Transverse colon (tissue), 4 donors: Measurements from ENCODE around the gene GTF3C5. TPM values are rescaled to one million over a fixed set of nuclear protein-coding genes. Genes with fewer than 3 reads are reported as not detected.

Experiments
- DNase-seq: peaks from one replicate; pipeline ENCODE4 v3.0.0-alpha.2; 2019
- H3K27ac ChIP-seq, 4 donors: fragments of 200-600 bp; sonication (generic); 2 replicates each; pipeline ENCODE4 v1.5.1; 2016 to 2018; ENCODE audit warnings: inconsistent platforms in 4 of 4
- H3K27me3 ChIP-seq: fragments of 200-600 bp; sonication (generic); 2 replicates; pipeline ENCODE4 v1.5.1; 2017; ENCODE audit warnings: inconsistent platforms
- H3K36me3 ChIP-seq, 4 donors: fragments of 200-600 bp; sonication (generic); 2 replicates each; pipeline ENCODE4 v1.5.1; 2017 to 2019; ENCODE audit warnings: inconsistent platforms in 4 of 4
- H3K4me1 ChIP-seq, 4 donors: fragments of 200-600 bp; sonication (generic); 2 replicates each; pipeline ENCODE4 v1.5.1; 2017 to 2020; ENCODE audit warnings: inconsistent platforms in 4 of 4
- H3K4me3 ChIP-seq, 4 donors: fragments of 200-600 bp; sonication (generic); 1 replicate in 1 of 4; 2 replicates in 3 of 4; pipeline versions ENCODE4 v1.5.1 to v1.6.1; 2017 to 2019; ENCODE audit warnings: inconsistent platforms in 4 of 4
- H3K9me3 ChIP-seq, 2 donors: fragments of 200-600 bp; sonication (generic); 2 replicates each; pipeline ENCODE4 v1.5.1; 2017 to 2019; ENCODE audit warnings: inconsistent platforms in 2 of 2
- EP300 ChIP-seq: sonication (generic); formaldehyde crosslinking; IDR thresholded peaks from one replicate; pipeline ENCODE4 v1.6.1; 2017; ENCODE audit warnings: antibody characterized with exemption, low read depth
- POLR2A ChIP-seq: fragments of 450-650 bp; IDR thresholded peaks from one replicate; pipeline ENCODE4 v1.6.1; 2016; ENCODE audit warnings: antibody characterized with exemption, mild to moderate bottlenecking, moderate library complexity
- POLR2AphosphoS5 ChIP-seq, 3 donors: sonication (generic); formaldehyde crosslinking; IDR thresholded peaks; one replicate each; pipeline ENCODE4 v1.6.1; 2016; ENCODE audit warnings: antibody characterized with exemption in 3 of 3
- WGBS, 2 donors: methylation state at CpG; one replicate each; pipeline ENCODE4 v1.1.5; 2018; ENCODE audit warnings: low coverage in 1 of 2; 5-methylcytosine and 5-hydroxymethylcytosine counted together
- in situ Hi-C, 4 donors: fragments of 200-750 bp; cut with MboI; loops; one replicate each; pipeline versions ENCODE4 v1.15.0 to v1.15.1; 2017; ENCODE audit warnings: low sequenced_read_pairs in 3 of 4, low pct_ligation_motif_present in 1 of 4, low pct_unique_long_range_greater_than_20kb in 1 of 4
- intact Hi-C: fragments of 100-400 bp; cut with DNase I; formaldehyde crosslinking; loops from one replicate; pipeline ENCODE4 v1.15.1; 2023; ENCODE audit warnings: low total_unique reads
- total RNA-seq, 4 donors: library from RNA; depleted of rRNA; stranded (reverse); fragments of >200 nt; gene quantifications; one replicate each; pipeline ENCODE4 v1.1.0, GENCODE V29; 2016
- TF ChIP-seq, protein P1 (sequence below), 5 experiments: fragments of 200-600 bp in 3 of 5; fragments of 450-650 bp in 2 of 5; sonication (generic) in 3 of 5; IDR thresholded peaks; 1 replicate in 2 of 5; 2 replicates in 3 of 5; pipeline ENCODE4 v1.5.1; 2016 to 2017; ENCODE audit warnings: antibody characterized with exemption in 5 of 5, inconsistent platforms in 3 of 5, mild to moderate bottlenecking in 2 of 5, moderate library complexity in 1 of 5

The GTF3C5 gene
- total RNA-seq, 4 donors from 2014 or later = 44.5 to 56.9 (median 50.2) TPM

- in situ Hi-C loops (no loop called here), intact Hi-C loops (no loop called here)
- Histone ChIP-seq H3K4me3 (no peak overlapping the region), H3K36me3 (no peaks in the 10 kb centered on the region), H3K4me1 (peaks cover 0 to 9% (median 4%) of the 10 kb centered on the region in 4 donors), H3K9me3 (no peaks in the 10 kb centered on the region), H3K27me3 (no peaks in the 10 kb centered on the region), H3K27ac (no peak overlapping the region)
- TF ChIP-seq EP300 = no peak
- TF ChIP-seq, protein P1, sequence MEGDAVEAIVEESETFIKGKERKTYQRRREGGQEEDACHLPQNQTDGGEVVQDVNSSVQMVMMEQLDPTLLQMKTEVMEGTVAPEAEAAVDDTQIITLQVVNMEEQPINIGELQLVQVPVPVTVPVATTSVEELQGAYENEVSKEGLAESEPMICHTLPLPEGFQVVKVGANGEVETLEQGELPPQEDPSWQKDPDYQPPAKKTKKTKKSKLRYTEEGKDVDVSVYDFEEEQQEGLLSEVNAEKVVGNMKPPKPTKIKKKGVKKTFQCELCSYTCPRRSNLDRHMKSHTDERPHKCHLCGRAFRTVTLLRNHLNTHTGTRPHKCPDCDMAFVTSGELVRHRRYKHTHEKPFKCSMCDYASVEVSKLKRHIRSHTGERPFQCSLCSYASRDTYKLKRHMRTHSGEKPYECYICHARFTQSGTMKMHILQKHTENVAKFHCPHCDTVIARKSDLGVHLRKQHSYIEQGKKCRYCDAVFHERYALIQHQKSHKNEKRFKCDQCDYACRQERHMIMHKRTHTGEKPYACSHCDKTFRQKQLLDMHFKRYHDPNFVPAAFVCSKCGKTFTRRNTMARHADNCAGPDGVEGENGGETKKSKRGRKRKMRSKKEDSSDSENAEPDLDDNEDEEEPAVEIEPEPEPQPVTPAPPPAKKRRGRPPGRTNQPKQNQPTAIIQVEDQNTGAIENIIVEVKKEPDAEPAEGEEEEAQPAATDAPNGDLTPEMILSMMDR (IDR thresholded peaks at IDR 0.05) = no peak
- TF ChIP-seq POLR2A = no peak
- TF ChIP-seq POLR2AphosphoS5 (IDR thresholded peaks at IDR 0.05) = no peak
- 56 to 73% methylated on average over 4 of the region's 4 CpGs for whole genome bisulfite sequencing, 2 donors
- DNase-seq = no peak
Observed at GRCh38 chr9:133075925-133076630, 45.3 kb downstream of the GTF3C5 start.

DNA sequence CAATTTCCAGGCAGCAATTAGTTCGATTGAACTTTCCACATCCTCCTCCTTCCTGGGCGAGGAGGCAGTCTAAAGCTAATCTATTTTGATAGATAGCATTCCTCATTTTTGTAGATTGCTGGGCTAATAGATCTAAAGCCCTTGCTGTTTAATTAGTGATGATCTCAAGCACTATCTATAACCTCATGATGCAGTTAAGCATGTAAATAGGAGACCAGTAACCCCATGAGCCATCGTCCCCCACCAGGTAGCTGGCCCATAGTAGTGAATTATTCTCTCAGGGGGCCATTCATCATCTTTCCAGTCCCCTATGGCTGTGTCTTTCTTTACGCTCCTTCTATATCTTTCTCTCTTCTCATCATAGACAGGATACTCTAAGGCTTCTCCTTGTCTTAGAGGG lies 45.9 kb downstream of the GTF3C5 start:
- 93% methylated on average over 4 of the region's 4 CpGs for WGBS, 2 donors
- intact Hi-C loops (no loop called here), in situ Hi-C loops (no loop called here)
- no peaks in the 10 kb centered on the region for H3K27me3 ChIP-seq
- TF ChIP-seq, protein P1 (IDR thresholded peaks at IDR 0.05) = no peak
- H3K4me3 ChIP-seq = no peak overlapping the region
- H3K27ac ChIP-seq = no peak overlapping the region
- DNase-seq = no peak
- H3K9me3 ChIP-seq = no peaks in the 10 kb centered on the region
- H3K36me3 ChIP-seq = no peaks in the 10 kb centered on the region
- H3K4me1 ChIP-seq = peaks cover 0 to 11% (median 4%) of the 10 kb centered on the region in 4 donors

DNA sequence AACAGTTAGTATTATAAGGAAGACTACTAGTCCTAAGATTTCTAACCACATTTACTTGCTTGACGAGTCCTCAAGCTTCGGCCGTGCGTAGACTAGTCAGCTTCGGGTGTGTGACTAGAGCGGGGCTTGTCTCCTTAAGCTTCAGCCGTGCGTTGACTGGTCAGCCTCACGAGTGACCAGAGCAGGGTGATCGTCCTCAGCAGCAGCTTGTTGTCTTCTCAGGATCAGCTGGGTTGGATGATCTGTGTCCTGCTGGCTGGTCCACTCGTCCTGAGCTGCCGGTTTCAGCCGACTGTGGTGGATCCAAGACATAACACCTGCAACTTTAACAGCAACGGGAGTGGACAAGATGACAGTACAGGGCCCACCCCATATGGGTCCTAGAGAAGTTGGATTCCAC lies 47.7 kb downstream of the GTF3C5 start:
- Histone ChIP-seq H3K36me3 (no peaks in the 10 kb centered on the region), H3K4me1 (peaks cover 0 to 15% (median 4%) of the 10 kb centered on the region in 4 donors), H3K9me3 (no peaks in the 10 kb centered on the region), H3K27me3 (no peaks in the 10 kb centered on the region), H3K27ac (no peak overlapping the region), H3K4me3 (no peak overlapping the region)
- TF ChIP-seq, protein P1 (IDR thresholded peaks at IDR 0.05) = no peak
- TF ChIP-seq POLR2AphosphoS5 (IDR thresholded peaks at IDR 0.05) = no peak
- TF ChIP-seq POLR2A = no peak
- TF ChIP-seq EP300 = no peak
- intact Hi-C loops (no loop called here), in situ Hi-C loops (no loop called here)
- DNase-seq = no peak
- WGBS, 2 donors = 86 to 100% methylated on average over 2 to 7 of the region's 14 CpGs

DNA sequence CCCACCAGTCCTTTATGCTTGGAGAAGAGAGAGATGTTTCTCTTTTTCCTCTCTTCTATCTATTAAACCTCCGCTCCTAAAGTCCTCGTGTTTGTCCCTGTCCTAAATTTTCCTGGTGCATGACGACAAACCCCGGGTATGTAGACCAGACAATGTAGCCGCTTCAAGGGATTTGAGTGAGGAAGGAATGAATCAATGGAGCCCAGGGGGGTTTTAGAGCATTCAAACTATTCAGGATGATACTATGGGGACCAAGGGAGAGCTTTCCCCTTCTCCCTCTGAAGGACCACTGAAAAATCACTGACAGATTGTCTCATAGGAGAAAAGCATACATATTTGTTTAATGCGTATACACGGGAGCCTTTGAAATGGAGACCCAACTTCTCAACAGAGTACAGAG lies 49.4 kb downstream of the GTF3C5 start:
- in situ Hi-C loops = no loop called here

More for the DNA sequence above, 49.4 kb downstream of the GTF3C5 start:
- WGBS, 2 donors = 74 to 96% methylated on average over 6 of the region's 7 CpGs
- no peaks in the 10 kb centered on the region for H3K9me3 ChIP-seq
- TF ChIP-seq POLR2A (no peak), POLR2AphosphoS5 (IDR thresholded peaks at IDR 0.05) (no peak), EP300 (no peak)
- TF ChIP-seq, protein P1 (IDR thresholded peaks at IDR 0.05) = no peak
- H3K4me3 ChIP-seq = no peak overlapping the region
- H3K27me3 ChIP-seq = no peaks in the 10 kb centered on the region
- no peaks in the 10 kb centered on the region for H3K36me3 ChIP-seq
- peaks cover 0 to 15% (median 2%) of the 10 kb centered on the region in 4 donors for H3K4me1 ChIP-seq
- no peak overlapping the region for H3K27ac ChIP-seq
- intact Hi-C loops = no loop called here
- no peak for DNase-seq
